Stimulated activated CD4-positive, alpha-beta T cell treated with anti-CD3 and anti-CD28 coated beads, TNF-alpha, amount 100 ng/mL, for 24 hours (primary cell): ENCODE measurements around the gene EGR4.
A peak's percentile ranks its signal among the peaks of the same experiment; 100 is the strongest.

Experiments used
- DNase-seq, 3 experiments: peaks; one replicate each; pipeline ENCODE4 v3.0.0-alpha.2; 2020; ENCODE audit warnings: low read depth in 3 of 3

EGR4 gene

GRCh38 chr2:73290049-73290839, 3.1 kb downstream of the EGR4 start:
- peak in 1 of 3 experiments; percentile 30 for DNase-seq

GRCh38 chr2:73289304-73289703, 4.0 kb downstream of the EGR4 start:
- DNase-seq: no peak

- DNase-seq: no peak
Measured at GRCh38 chr2:73286134-73286655, 7.2 kb downstream of the EGR4 start.

GRCh38 chr2:73285159-73285739, 8.1 kb downstream of the EGR4 start:
- DNase-seq: peak in 1 of 3 experiments; percentile 10

- peak; percentile 33 to 80 (median 46) for DNase-seq
Measured at GRCh38 chr2:73284296-73285158, 8.8 kb downstream of the EGR4 start, which contains the start of gene FBXO41. TSS of gene FBXO41 (minus strand) at chr2:73284478. CDS start at chr2:73269630, 14,848 bp downstream.

- peak in 1 of 3 experiments; percentile 51 for DNase-seq
Measured at GRCh38 chr2:73283545-73284295, 9.6 kb downstream of the EGR4 start.

GRCh38 chr2:73282924-73283544, 10.3 kb downstream of the EGR4 start:
- DNase-seq: no peak

- no peak for DNase-seq
Measured at GRCh38 chr2:73281244-73281643, 12.1 kb downstream of the EGR4 start.

- no peak for DNase-seq
Measured at GRCh38 chr2:73279852-73280251, 13.5 kb downstream of the EGR4 start.

- no peak for DNase-seq
Measured at GRCh38 chr2:73272270-73272669, 21.1 kb downstream of the EGR4 start.

GRCh38 chr2:73269686-73270465, 23.5 kb downstream of the EGR4 start:
- DNase-seq: no peak

GRCh38 chr2:73268830-73269685, 24.3 kb downstream of the EGR4 start:
- peak in 2 of 3 experiments; percentile 41 to 65 for DNase-seq

- DNase-seq: no peak
Measured at GRCh38 chr2:73268366-73268829, 24.9 kb downstream of the EGR4 start.

- DNase-seq: no peak
Measured at GRCh38 chr2:73267008-73267407, 26.3 kb downstream of the EGR4 start.

GRCh38 chr2:73266061-73266901, 27.1 kb downstream of the EGR4 start:
- no peak for DNase-seq

GRCh38 chr2:73265298-73266060, 27.9 kb downstream of the EGR4 start:
- no peak for DNase-seq

- no peak for DNase-seq
Measured at GRCh38 chr2:73264783-73265182, 28.6 kb downstream of the EGR4 start.

GRCh38 chr2:73264332-73264606, 29.1 kb downstream of the EGR4 start:
- no peak for DNase-seq
